Ovary (tissue), 9 donors: ENCODE results near the gene CRYBG1. TPM values are rescaled to one million over a fixed set of nuclear protein-coding genes. Genes with fewer than 3 reads are reported as not detected.

ENCODE experiments used
- DNase-seq, 5 donors: peaks; one replicate each; pipeline ENCODE4 v3.0.0-alpha.2; 2019 to 2020
- H3K27ac ChIP-seq, 2 donors: fragments of 200-600 bp; one replicate each; pipeline versions ENCODE4 v1.5.1 to v1.8.0; 2019 to 2022
- H3K27me3 ChIP-seq: fragments of 200-600 bp; one replicate; pipeline ENCODE4 v1.8.0; 2022
- H3K36me3 ChIP-seq: fragments of 200-600 bp; sonication (generic); one replicate; pipeline ENCODE4 v1.5.1; 2019
- H3K4me1 ChIP-seq: one replicate; pipeline ENCODE4 v1.8.1; 2013; ENCODE audit warnings: mild to moderate bottlenecking, moderate library complexity; ENCODE audit not compliant: insufficient read depth
- H3K4me3 ChIP-seq: fragments of 200-600 bp; sonication (generic); one replicate; pipeline ENCODE4 v1.5.1; 2017
- H3K9me3 ChIP-seq, 2 donors: fragments of 200-600 bp in 1 of 2; sonication (generic) in 1 of 2; one replicate each; pipeline versions ENCODE4 v1.5.1 to v1.8.1; 2013 to 2019; ENCODE audit warnings: mild to moderate bottlenecking in 1 of 2, moderate library complexity in 1 of 2
- CTCF ChIP-seq, 3 donors: fragments of 450-650 bp in 2 of 3; fragments of 200-600 bp in 1 of 3; IDR thresholded peaks; one replicate each; pipeline versions ENCODE4 v1.5.1 to v1.8.0; 2016 to 2022; ENCODE audit warnings: antibody characterized with exemption in 3 of 3, mild to moderate bottlenecking in 1 of 3
- EP300 ChIP-seq: sonication (generic); formaldehyde crosslinking; IDR thresholded peaks from one replicate; pipeline ENCODE4 v1.6.1; 2017; ENCODE audit warnings: antibody characterized with exemption
- POLR2A ChIP-seq: fragments of 450-650 bp; IDR thresholded peaks from one replicate; pipeline ENCODE4 v1.6.1; 2017; ENCODE audit warnings: antibody characterized with exemption, mild to moderate bottlenecking, moderate library complexity
- WGBS, 3 donors: extraction: QIAGEN DNeasy Blood & Tissue Kit in 1 of 3; methylation state at CpG; one replicate each; pipeline versions ENCODE4 v1.1.5 to v1.1.7; 2013 to 2017; 5-methylcytosine and 5-hydroxymethylcytosine counted together
- intact Hi-C, 4 donors: fragments of 100-400 bp; cut with DNase I; formaldehyde crosslinking; loops; one replicate each; pipeline versions ENCODE4 v1.11.0 to v1.15.1; 2022 to 2023
- polyA plus RNA-seq, 2 donors: library from polyadenylated mRNA; stranded (reverse); fragments of 200-250 nt in 1 of 2; fragments of 350-450 nt in 1 of 2; fragmentation: Illumina TruSeq in 1 of 2; extraction: RNeasy Lipid Tissue Mini Kit (QIAGEN cat#74804) in 1 of 2; gene quantifications; one replicate each; pipeline ENCODE4 v1.2.3, GENCODE V29; 2013 to 2014
- total RNA-seq, 7 donors: library from RNA; depleted of rRNA in 2 of 7; stranded (reverse); fragments of >200 nt in 2 of 7; fragmentation: NEBNext Ultra II Directional in 3 of 7; extraction: Animal tissue kit (Norgen Biotek cat#: 25700) in 3 of 7; gene quantifications; one replicate each; pipeline versions ENCODE4 v1.1.0 to v1.2.4, GENCODE V29; 2016 to 2023
- donor health status: DM: no; HTN: no; CAD: no; lungs with moderate emphysema.
- donor health status: DM: no; HTN: no; CAD: no.
- donor health status: Bipolar disorder and iron deficiency.
- donor health status: DM: yes; HTN: yes; CAD: no.
- donor health status: DM: no; HTN: no; CAD: no.
- donor health status: DM: yes; HTN: yes; CAD: no.

Gene CRYBG1
- total and polyA plus RNA-seq, 9 donors, result 1.5 to 7.4 (median 3.8) TPM

GRCh38 chr6:106318061-106318460, 42.5 kb upstream of the CRYBG1 start:
- peaks cover 3% of the 10 kb centered on the region for H3K4me1 ChIP-seq
- no peaks in the 10 kb centered on the region for H3K9me3 ChIP-seq
- no peak overlapping the region for H3K4me3 ChIP-seq
- no peak for TF ChIP-seq CTCF (IDR thresholded peaks at IDR 0.05)
- no peak for TF ChIP-seq POLR2A
- no peak for TF ChIP-seq EP300
- H3K36me3 ChIP-seq, result no peaks in the 10 kb centered on the region
- DNase-seq, result no peak
- WGBS, 3 donors, result 55 to 83% (median 63%) methylated on average over 2 of the region's 2 CpGs
- no peaks in the 10 kb centered on the region for H3K27me3 ChIP-seq
- no peak overlapping the region for H3K27ac ChIP-seq
- intact Hi-C loops, result no loop called here

- DNase-seq, result no peak
- Histone ChIP-seq H3K4me1 (peaks cover 4% of the 10 kb centered on the region), H3K36me3 (no peaks in the 10 kb centered on the region), H3K27ac (no peak overlapping the region), H3K9me3 (no peaks in the 10 kb centered on the region), H3K4me3 (no peak overlapping the region), H3K27me3 (no peaks in the 10 kb centered on the region)
- intact Hi-C loops, result no loop called here
- TF ChIP-seq CTCF (IDR thresholded peaks at IDR 0.05) (no peak), POLR2A (no peak), EP300 (no peak)
Observed at GRCh38 chr6:106318851-106319250, 41.7 kb upstream of the CRYBG1 start.

GRCh38 chr6:106321940-106322339, 38.6 kb upstream of the CRYBG1 start:
- Histone ChIP-seq H3K4me3 (no peak overlapping the region), H3K4me1 (peaks cover 7% of the 10 kb centered on the region), H3K27me3 (no peaks in the 10 kb centered on the region), H3K9me3 (no peaks in the 10 kb centered on the region), H3K27ac (no peak overlapping the region), H3K36me3 (no peaks in the 10 kb centered on the region)
- no peak for DNase-seq
- TF ChIP-seq POLR2A, result no peak
- TF ChIP-seq CTCF (IDR thresholded peaks at IDR 0.05), result no peak
- intact Hi-C loops, result no loop called here
- 96 to 99% (median 98%) methylated on average over 4 of the region's 4 CpGs for WGBS, 3 donors

- Histone ChIP-seq H3K27me3 (no peaks in the 10 kb centered on the region), H3K4me1 (peaks cover 4% of the 10 kb centered on the region), H3K36me3 (no peaks in the 10 kb centered on the region), H3K27ac (peak overlapping the region; percentile 70 to 79), H3K9me3 (no peaks in the 10 kb centered on the region), H3K4me3 (peak overlapping the region; percentile 72)
- 0 to 2% (median 1%) methylated on average over 9 of the region's 9 CpGs for WGBS, 3 donors
- TF ChIP-seq EP300 (no peak), POLR2A (no peak), CTCF (IDR thresholded peaks at IDR 0.05) (no peak)
- intact Hi-C loops, result no loop called here
- DNase-seq, result no peak
Observed at GRCh38 chr6:106324726-106325335, 35.7 kb upstream of the CRYBG1 start.
